OCI-LY7 (cell line): ENCODE measurements around the gene SMIM27. TPM values are rescaled to one million over a fixed set of nuclear protein-coding genes. Genes with fewer than 3 reads are reported as not detected.

Experiments used
- BruUV-seq: library from RNA; stranded (reverse); fragments of 400-500 nt; replicated peaks from 2 replicates; lab custom pipeline; 2021; lab: Mats Ljungman, UMichigan
- CTCF ChIA-PET: fragments of 300-600 bp; sonication (Branson Sonifier 250); formaldehyde crosslinking; loops from one replicate; lab custom pipeline; 2022; ENCODE audit warnings: antibody characterized with exemption; ENCODE audit not compliant: unreplicated experiment; lab: Charles Lee
- POLR2A ChIA-PET: fragments of 300-600 bp; sonication (Branson Sonifier 250); formaldehyde crosslinking; loops from one replicate; lab custom pipeline; 2022; ENCODE audit warnings: antibody characterized with exemption; lab: Charles Lee
- DNase-seq: peaks from one replicate; pipeline ENCODE4 v3.0.0-alpha.2; 2015; ENCODE audit warnings: low spot score
- H2AFZ ChIP-seq: fragments of 200-600 bp; sonication (generic), shearing (Covaris generic); 2 replicates; pipeline ENCODE4 v1.6.1; 2014; ENCODE audit warnings: mild to moderate bottlenecking, antibody characterized with exemption, low read length, moderate library complexity
- H3K27ac ChIP-seq: fragments of 200-600 bp; sonication (generic); 2 replicates; pipeline ENCODE4 v1.5.1; 2014; ENCODE audit warnings: mixed run types, low read depth, mild to moderate bottlenecking, moderate library complexity, low read length, inconsistent platforms; ENCODE audit not compliant: poor library complexity, severe bottlenecking
- H3K36me3 ChIP-seq: fragments of 200-600 bp; sonication (generic); 2 replicates; pipeline ENCODE4 v1.6.1; 2014; ENCODE audit warnings: mild to moderate bottlenecking, antibody characterized with exemption, low read length, moderate library complexity, mixed read lengths; ENCODE audit not compliant: insufficient read depth
- H3K4me1 ChIP-seq: fragments of 200-600 bp; sonication (generic); 2 replicates; pipeline ENCODE4 v1.5.1; 2014; ENCODE audit warnings: mild to moderate bottlenecking, low read length; ENCODE audit not compliant: insufficient read depth, poor library complexity, severe bottlenecking
- H3K4me2 ChIP-seq: fragments of 200-600 bp; sonication (generic); 2 replicates; pipeline ENCODE4 v1.6.1; 2014; ENCODE audit warnings: mild to moderate bottlenecking, low read length
- H3K4me3 ChIP-seq: fragments of 200-600 bp; sonication (generic); 2 replicates; pipeline ENCODE4 v1.5.1; 2014; ENCODE audit warnings: mild to moderate bottlenecking, low read depth, low read length; ENCODE audit not compliant: poor library complexity, severe bottlenecking
- H3K79me2 ChIP-seq: fragments of 200-600 bp; sonication (generic); 2 replicates; pipeline ENCODE4 v1.6.1; 2016; ENCODE audit warnings: low read depth, mild to moderate bottlenecking, low read length, moderate library complexity, mixed read lengths; ENCODE audit not compliant: insufficient read depth
- H3K9me2 ChIP-seq: fragments of 200-600 bp; sonication (generic); 2 replicates; pipeline ENCODE4 v1.6.1; 2016; ENCODE audit warnings: mild to moderate bottlenecking, low read length, mixed read lengths; ENCODE audit not compliant: insufficient read depth
- H3K9me3 ChIP-seq: fragments of 200-600 bp; sonication (generic); 2 replicates; pipeline ENCODE4 v1.6.1; 2014; ENCODE audit warnings: mild to moderate bottlenecking, mixed run types, low read length, mixed read lengths
- H4K20me1 ChIP-seq: fragments of 200-600 bp; sonication (generic); 2 replicates; pipeline ENCODE4 v1.6.1; 2014; ENCODE audit warnings: mild to moderate bottlenecking, antibody characterized with exemption, low read length, moderate library complexity, mixed read lengths; ENCODE audit not compliant: insufficient read depth
- EZH2phosphoT487 ChIP-seq: fragments of 200-600 bp; sonication (generic); IDR thresholded peaks from 2 replicates; pipeline ENCODE4 v1.6.1; 2018; ENCODE audit warnings: low read depth, borderline replicate concordance, mild to moderate bottlenecking, mixed run types, antibody characterized with exemption, low read length, moderate library complexity, mixed read lengths
- intact Hi-C: fragments of 100-400 bp; cut with micrococcal nuclease; formaldehyde crosslinking; loops from one replicate; pipeline ENCODE4 v1.10.0; 2022; ENCODE audit not compliant: unreplicated experiment
- total RNA-seq, 2 experiments: library from RNA; depleted of rRNA in 1 of 2; stranded (reverse); fragments of >200 nt in 1 of 2; shearing (Covaris generic) in 1 of 2; gene quantifications; 2 replicates each; pipeline ENCODE4 v1.2.3, GENCODE V29; 2014 to 2022
- TF ChIP-seq, protein P1 (sequence below): fragments of 200-600 bp; sonication (generic); conservative IDR thresholded peaks from 2 replicates; pipeline ENCODE4 v1.5.1; 2014; ENCODE audit warnings: mild to moderate bottlenecking, antibody characterized with exemption, low read length, moderate library complexity, mixed read lengths

Gene SMIM27
- total RNA-seq, 2 experiments from 2014 or later = 19.5 to 21.2 TPM

- TF ChIP-seq, protein P1, sequence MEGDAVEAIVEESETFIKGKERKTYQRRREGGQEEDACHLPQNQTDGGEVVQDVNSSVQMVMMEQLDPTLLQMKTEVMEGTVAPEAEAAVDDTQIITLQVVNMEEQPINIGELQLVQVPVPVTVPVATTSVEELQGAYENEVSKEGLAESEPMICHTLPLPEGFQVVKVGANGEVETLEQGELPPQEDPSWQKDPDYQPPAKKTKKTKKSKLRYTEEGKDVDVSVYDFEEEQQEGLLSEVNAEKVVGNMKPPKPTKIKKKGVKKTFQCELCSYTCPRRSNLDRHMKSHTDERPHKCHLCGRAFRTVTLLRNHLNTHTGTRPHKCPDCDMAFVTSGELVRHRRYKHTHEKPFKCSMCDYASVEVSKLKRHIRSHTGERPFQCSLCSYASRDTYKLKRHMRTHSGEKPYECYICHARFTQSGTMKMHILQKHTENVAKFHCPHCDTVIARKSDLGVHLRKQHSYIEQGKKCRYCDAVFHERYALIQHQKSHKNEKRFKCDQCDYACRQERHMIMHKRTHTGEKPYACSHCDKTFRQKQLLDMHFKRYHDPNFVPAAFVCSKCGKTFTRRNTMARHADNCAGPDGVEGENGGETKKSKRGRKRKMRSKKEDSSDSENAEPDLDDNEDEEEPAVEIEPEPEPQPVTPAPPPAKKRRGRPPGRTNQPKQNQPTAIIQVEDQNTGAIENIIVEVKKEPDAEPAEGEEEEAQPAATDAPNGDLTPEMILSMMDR = no peak
- no peak for TF ChIP-seq EZH2phosphoT487
- Histone ChIP-seq H3K36me3 (no peaks in the 10 kb centered on the region), H3K27ac (no peak overlapping the region), H3K9me2 (no peaks in the 10 kb centered on the region), H4K20me1 (no peaks in the 10 kb centered on the region), H3K79me2 (no peaks in the 10 kb centered on the region), H2AFZ (no peak overlapping the region), H3K9me3 (no peaks in the 10 kb centered on the region), H3K4me2 (no peak overlapping the region), H3K4me3 (no peak overlapping the region), H3K4me1 (no peaks in the 10 kb centered on the region)
- intact Hi-C loops = no loop called here
- POLR2A ChIA-PET = no interaction called here
- no peak for DNase-seq
- CTCF ChIA-PET = no interaction called here
- no TSS peak for BruUV-seq
These were observed 49.1 kb upstream of the SMIM27 start for GRCh38 chr9:32503008-32503407.

DNA sequence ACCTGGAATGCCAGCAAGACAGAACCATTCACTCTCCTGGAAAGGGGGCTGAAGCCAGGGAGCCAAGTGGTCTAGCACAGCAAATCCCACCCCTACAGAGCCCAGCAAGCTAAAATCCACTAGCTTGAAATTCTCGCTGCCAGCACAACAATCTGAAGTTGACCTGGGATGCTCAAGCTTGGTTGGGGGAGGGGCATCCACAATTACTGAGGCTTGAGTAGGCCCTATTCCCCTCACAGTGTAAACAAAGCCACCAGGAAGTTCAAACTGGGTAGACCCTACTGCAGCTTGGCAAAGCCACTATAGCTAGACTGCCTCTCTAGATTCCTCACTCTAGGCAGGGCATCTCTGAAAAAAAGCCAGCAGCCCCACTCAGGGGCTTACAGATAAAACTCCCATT, 43.4 kb upstream of the SMIM27 start:
- BruUV-seq = no TSS peak
- H3K4me3 ChIP-seq = no peak overlapping the region
- no peaks in the 10 kb centered on the region for H4K20me1 ChIP-seq
- no peaks in the 10 kb centered on the region for H3K4me1 ChIP-seq
- H3K79me2 ChIP-seq = no peaks in the 10 kb centered on the region
- CTCF ChIA-PET = no interaction called here
- intact Hi-C loops = no loop called here
- H3K27ac ChIP-seq = no peak overlapping the region
- TF ChIP-seq, protein P1 = no peak
- no peak for TF ChIP-seq EZH2phosphoT487
- H3K4me2 ChIP-seq = no peak overlapping the region
- H2AFZ ChIP-seq = no peak overlapping the region
- H3K36me3 ChIP-seq = no peaks in the 10 kb centered on the region
- no peaks in the 10 kb centered on the region for H3K9me3 ChIP-seq
- POLR2A ChIA-PET = interaction anchor here (1.1 kb wide), 1 partner anchor 21 kb away, joined by 3 read pairs; no protein-coding TSS in a partner anchor
- DNase-seq = no peak
- H3K9me2 ChIP-seq = no peaks in the 10 kb centered on the region

DNA sequence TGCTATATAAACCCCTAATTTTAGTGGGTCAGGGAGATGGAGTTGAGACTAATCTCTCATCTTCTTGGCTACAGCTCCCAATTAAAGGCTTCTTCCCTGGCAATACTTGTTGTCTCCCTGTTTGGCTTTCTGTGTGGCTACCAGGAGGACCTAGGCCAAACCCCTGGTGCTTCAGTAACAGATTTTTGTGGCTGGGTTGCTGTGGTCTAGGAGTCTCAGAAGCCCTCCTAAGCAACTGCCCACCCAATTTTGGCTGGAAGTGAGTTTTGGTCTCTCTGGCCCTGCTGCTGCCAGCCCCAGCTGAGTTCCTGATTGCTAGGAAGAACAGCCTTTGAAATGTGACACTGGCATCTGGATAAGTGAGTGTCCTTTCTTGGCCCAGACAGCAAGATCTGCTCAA, 35.9 kb upstream of the SMIM27 start:
- H3K9me3 ChIP-seq = peaks cover 24% of the 10 kb centered on the region; the same call in 1 of the 2 replicates
- no TSS peak for BruUV-seq
- TF ChIP-seq, protein P1 = no peak
- TF ChIP-seq EZH2phosphoT487 = no peak
- H3K79me2 ChIP-seq = no peaks in the 10 kb centered on the region
- no peak overlapping the region for H3K27ac ChIP-seq
- H3K36me3 ChIP-seq = no peaks in the 10 kb centered on the region
- ChIA-PET POLR2A (no interaction called here), CTCF (no interaction called here)
- H3K4me3 ChIP-seq = no peak overlapping the region
- no peak for DNase-seq
- intact Hi-C loops = loop anchor here (2.0 kb wide), 1 partner anchor 21 kb away; no protein-coding TSS in a partner anchor
- no peak overlapping the region for H2AFZ ChIP-seq
- H3K4me1 ChIP-seq = no peaks in the 10 kb centered on the region
- H4K20me1 ChIP-seq = no peaks in the 10 kb centered on the region
- no peaks in the 10 kb centered on the region for H3K9me2 ChIP-seq
- no peak overlapping the region for H3K4me2 ChIP-seq
